B cell (primary cell): ENCODE results near the gene TENM4. TPM values are rescaled to one million over a fixed set of nuclear protein-coding genes. Genes with fewer than 3 reads are reported as not detected.

Source experiments
- ATAC-seq: fragments of 200-7000 bp; cut with Tn5 transposase; one replicate; pipeline ENCODE4 v1.10.0; 2021; ENCODE audit warnings: low read depth, mild to moderate bottlenecking, moderate number of reproducible peaks, moderate library complexity
- CTCF ChIA-PET: fragments of 350-600 bp; sonication (Branson Sonifier 250); formaldehyde crosslinking; loops from one replicate; lab custom pipeline; 2021; ENCODE audit warnings: antibody characterized with exemption, inconsistent platforms; lab: Charles Lee
- POLR2A ChIA-PET: fragments of 350-600 bp; sonication (Branson Sonifier 250); formaldehyde crosslinking; loops from one replicate; lab custom pipeline; 2021; ENCODE audit warnings: antibody characterized with exemption; lab: Charles Lee
- DNase-seq: peaks from one replicate; pipeline ENCODE4 v3.0.0; 2013
- H2AFZ ChIP-seq: 2 replicates; pipeline ENCODE4 v1.6.1; 2012; ENCODE audit warnings: mild to moderate bottlenecking, low read depth, low read length; ENCODE audit not compliant: insufficient read depth, poor library complexity, severe bottlenecking
- H3K27ac ChIP-seq, 2 donors: 1 replicate in 1 of 2; 2 replicates in 1 of 2; pipeline ENCODE4 v1.5.1; 2012 to 2013; ENCODE audit warnings: low read length in 2 of 2, mild to moderate bottlenecking in 2 of 2, moderate library complexity in 1 of 2
- H3K27me3 ChIP-seq, 4 experiments: fragments of 200-600 bp in 1 of 4; sonication (generic) in 1 of 4; replicated peaks in 1 of 4; 1 replicate in 2 of 4; 2 replicates in 2 of 4; pipeline versions ENCODE4 v1.6.1 to v1.7.0; 2013 to 2016; ENCODE audit warnings: low read length in 3 of 4, mild to moderate bottlenecking in 2 of 4, mixed read lengths in 1 of 4, moderate library complexity in 1 of 4; ENCODE audit not compliant: insufficient read depth in 4 of 4, control insufficient read depth in 3 of 4; ENCODE audit errors: control extremely low read depth in 1 of 4
- H3K36me3 ChIP-seq, 2 experiments: replicated peaks in 1 of 2; 1 replicate in 1 of 2; 2 replicates in 1 of 2; pipeline versions ENCODE4 v1.6.1 to v1.7.1; 2013; ENCODE audit warnings: low read length in 1 of 2; ENCODE audit not compliant: insufficient read depth in 2 of 2, control insufficient read depth in 1 of 2; ENCODE audit errors: control extremely low read depth in 1 of 2, extremely low read depth in 1 of 2
- H3K4me1 ChIP-seq, 2 donors: fragments of 200-600 bp in 1 of 2; sonication (generic) in 1 of 2; 1 replicate in 1 of 2; 2 replicates in 1 of 2; pipeline versions ENCODE4 v1.5.1 to v1.6.1; 2013 to 2017; ENCODE audit warnings: low read length in 2 of 2; ENCODE audit not compliant: control insufficient read depth in 2 of 2, insufficient read depth in 2 of 2
- H3K4me2 ChIP-seq: replicated peaks from 2 replicates; pipeline ENCODE3; 2012; ENCODE audit warnings: mild to moderate bottlenecking, low read depth, low read length; ENCODE audit not compliant: poor library complexity, severe bottlenecking
- H3K4me3 ChIP-seq, 5 experiments: fragments of 200-600 bp in 1 of 5; sonication (generic) in 1 of 5; 1 replicate in 3 of 5; 2 replicates in 2 of 5; pipeline versions ENCODE4 v1.5.1 to v1.7.0; 2011 to 2016; ENCODE audit warnings: low read length in 4 of 5, mild to moderate bottlenecking in 4 of 5, low read depth in 2 of 5, control low read depth in 1 of 5, moderate library complexity in 1 of 5; ENCODE audit not compliant: insufficient read depth in 1 of 5; ENCODE audit errors: control extremely low read depth in 1 of 5, extremely low read depth in 1 of 5
- H3K79me2 ChIP-seq: fragments of 200-600 bp; sonication (generic); one replicate; pipeline ENCODE4 v1.6.0; 2016; ENCODE audit warnings: low read length; ENCODE audit not compliant: control insufficient read depth, insufficient read depth
- H3K9ac ChIP-seq: fragments of 200-600 bp; sonication (generic); 2 replicates; pipeline ENCODE4 v1.6.1; 2017; ENCODE audit warnings: mild to moderate bottlenecking, low read length, moderate library complexity
- H3K9me3 ChIP-seq, 3 donors: one replicate each; pipeline versions ENCODE4 v1.6.1 to v1.7.1; 2013; ENCODE audit warnings: low read length in 2 of 3; ENCODE audit not compliant: control insufficient read depth in 2 of 3, insufficient read depth in 1 of 3; ENCODE audit errors: control extremely low read depth in 1 of 3
- H4K20me1 ChIP-seq: 2 replicates; pipeline ENCODE4 v1.6.0; 2012; ENCODE audit warnings: mild to moderate bottlenecking, low read length; ENCODE audit not compliant: insufficient read depth, control insufficient read depth, poor library complexity, severe bottlenecking
- H3K27ac Mint-ChIP-seq: one replicate; pipeline ENCODE4 v1.8.0; 2021; ENCODE audit warnings: mixed read lengths
- H3K27me3 Mint-ChIP-seq: one replicate; pipeline ENCODE4 v1.8.0; 2021; ENCODE audit warnings: mixed read lengths
- H3K4me1 Mint-ChIP-seq: one replicate; pipeline ENCODE4 v1.8.0; 2021; ENCODE audit warnings: mixed read lengths
- H3K4me3 Mint-ChIP-seq: one replicate; pipeline ENCODE4 v1.8.0; 2021; ENCODE audit warnings: mixed read lengths
- H3K9me3 Mint-ChIP-seq: one replicate; pipeline ENCODE4 v1.8.0; 2022; ENCODE audit warnings: mixed read lengths; ENCODE audit not compliant: insufficient read depth
- CTCF ChIP-seq: fragments of 200-600 bp; IDR thresholded peaks from one replicate; pipeline ENCODE4 v1.8.0; 2022; ENCODE audit warnings: antibody characterized with exemption, mild to moderate bottlenecking
- EZH2 ChIP-seq: IDR thresholded peaks from 2 replicates; pipeline ENCODE4 v1.6.1; 2012; ENCODE audit warnings: borderline replicate concordance, low read depth, mild to moderate bottlenecking, moderate library complexity, low read length; ENCODE audit not compliant: insufficient read depth, poor library complexity, severe bottlenecking
- WGBS: methylation state at CpG from one replicate; pipeline ENCODE4 v1.1.5; 2013; ENCODE audit warnings: missing lambda C conversion rate; ENCODE audit not compliant: insufficient coverage; 5-methylcytosine and 5-hydroxymethylcytosine counted together
- intact Hi-C: fragments of 100-400 bp; cut with micrococcal nuclease; formaldehyde crosslinking; loops from one replicate; pipeline ENCODE4 v1.10.0; 2022
- polyA plus RNA-seq: library from polyadenylated mRNA; depleted of rRNA; stranded (reverse); fragments of >200 nt; gene quantifications from 2 replicates; pipeline ENCODE4 v1.2.3, GENCODE V29; 2012
- total RNA-seq, 2 donors: library from RNA; stranded (reverse); fragments of 120-200 nt in 1 of 2; gene quantifications; 1 replicate in 1 of 2; 2 replicates in 1 of 2; pipeline versions ENCODE4 v1.2.3 to v1.2.4, GENCODE V29; 2013 to 2022

The TENM4 gene
- total and polyA plus RNA-seq, 2 donors (not counting 1 experiment from before 2014, with no cell fraction given) = 0.09 to 5.7 TPM

DNA sequence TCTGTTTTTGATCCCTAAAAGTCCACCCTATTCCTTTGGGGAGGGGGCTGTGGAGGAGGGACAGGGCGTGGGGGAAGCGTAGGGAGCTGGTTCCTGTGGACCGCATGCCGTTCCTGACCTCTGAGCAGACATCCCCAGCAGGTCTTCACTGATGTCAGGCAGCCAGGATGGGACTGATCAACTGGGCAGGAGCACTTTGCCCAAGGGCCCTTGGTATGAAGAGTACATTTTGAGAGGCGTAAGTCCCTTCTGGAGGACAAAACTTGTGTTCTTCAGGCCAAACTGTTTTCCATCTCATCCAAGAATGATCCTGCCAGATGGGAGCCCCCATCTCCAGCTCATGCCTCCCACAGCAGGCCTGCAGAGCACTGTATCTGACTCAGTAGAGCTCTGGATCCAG, 785.3 kb downstream of the TENM4 start:
- no peaks in the 10 kb centered on the region for H3K36me3 ChIP-seq
- H4K20me1 ChIP-seq = no peaks in the 10 kb centered on the region
- TF ChIP-seq CTCF = no peak
- no peak for TF ChIP-seq EZH2
- H3K4me3 ChIP-seq = no peak overlapping the region
- CTCF ChIA-PET = interaction anchor here (5.9 kb wide), 1 partner anchor 10 kb away, joined by 46 read pairs; no protein-coding TSS in a partner anchor
- no peak overlapping the region for H3K4me2 ChIP-seq
- H3K27ac Mint-ChIP-seq = no peak overlapping the region
- no peaks in the 10 kb centered on the region for H3K9me3 Mint-ChIP-seq
- H3K27me3 Mint-ChIP-seq = peaks cover 14% of the 10 kb centered on the region
- no peaks in the 10 kb centered on the region for H3K4me1 Mint-ChIP-seq
- H3K79me2 ChIP-seq = no peaks in the 10 kb centered on the region
- no peak overlapping the region for H3K27ac ChIP-seq
- DNase-seq (no peak), ATAC-seq (no peak)
- H2AFZ ChIP-seq = no peak overlapping the region
- H3K9ac ChIP-seq = no peak overlapping the region
- POLR2A ChIA-PET = no interaction called here
- no peak overlapping the region for H3K4me3 Mint-ChIP-seq
- H3K9me3 ChIP-seq = no peaks in the 10 kb centered on the region
- H3K4me1 ChIP-seq = no peaks in the 10 kb centered on the region
- H3K27me3 ChIP-seq = peaks cover 0 to 3% (median 0%) of the 10 kb centered on the region in 4 experiments
- WGBS = 89% methylated on average over 1 of the region's 5 CpGs
- intact Hi-C loops = no loop called here

- Histone ChIP-seq H3K27ac (no peak overlapping the region), H3K36me3 (no peaks in the 10 kb centered on the region), H3K4me2 (no peak overlapping the region), H2AFZ (no peak overlapping the region), H4K20me1 (no peaks in the 10 kb centered on the region), H3K9ac (no peak overlapping the region), H3K4me3 (no peak overlapping the region), H3K4me1 (no peaks in the 10 kb centered on the region), H3K27me3 (peaks cover 0 to 3% (median 0%) of the 10 kb centered on the region in 4 experiments), H3K79me2 (no peaks in the 10 kb centered on the region), H3K9me3 (no peaks in the 10 kb centered on the region)
- Mint-ChIP-seq H3K4me1 (no peaks in the 10 kb centered on the region), H3K4me3 (no peak overlapping the region), H3K9me3 (no peaks in the 10 kb centered on the region), H3K27ac (no peak overlapping the region), H3K27me3 (peaks cover 14% of the 10 kb centered on the region)
- DNase-seq (no peak), ATAC-seq (no peak)
- WGBS = 95% methylated on average over 3 of the region's 5 CpGs
- ChIA-PET POLR2A (no interaction called here), CTCF (interaction anchor here (5.9 kb wide), 1 partner anchor 9 kb away, joined by 46 read pairs; no protein-coding TSS in a partner anchor)
- no peak for TF ChIP-seq CTCF
- intact Hi-C loops = no loop called here
These were observed 786.0 kb downstream of the TENM4 start for GRCh38 chr11:78654866-78655265.
